Omental fat pad (tissue), 4 donors: ENCODE results near the gene SNAI3. TPM values are rescaled to one million over a fixed set of nuclear protein-coding genes. Genes with fewer than 3 reads are reported as not detected.
A peak's percentile ranks its signal among the peaks of the same experiment; 100 is the strongest.

Experiments used
- ATAC-seq: fragments of 150-250 bp; one replicate; pipeline ENCODE4 v1.9.1; 2016; ENCODE audit warnings: mild to moderate bottlenecking, moderate library complexity; ENCODE audit not compliant: low FRiP score
- DNase-seq: peaks from one replicate; pipeline ENCODE4 v3.0.0-alpha.2; 2019; ENCODE audit warnings: low spot score
- total RNA-seq, 4 donors: library from RNA; depleted of rRNA; stranded (reverse); fragments of >200 nt; gene quantifications; one replicate each; pipeline ENCODE4 v1.1.0, GENCODE V29; 2016
- TF ChIP-seq, protein P1 (sequence below), 3 donors: fragments of 450-650 bp; IDR thresholded peaks; one replicate each; pipeline ENCODE4 v1.5.1; 2016 to 2017; ENCODE audit warnings: antibody characterized with exemption in 3 of 3, mild to moderate bottlenecking in 3 of 3, moderate library complexity in 2 of 3

The SNAI3 gene
- total RNA-seq, 4 donors from 2014 or later: 0.37 to 2.3 (median 0.99) TPM

GRCh38 chr16:88710556-88710955 lies 24.2 kb upstream of the SNAI3 start:
- no peak for ATAC-seq
- TF ChIP-seq, protein P1, sequence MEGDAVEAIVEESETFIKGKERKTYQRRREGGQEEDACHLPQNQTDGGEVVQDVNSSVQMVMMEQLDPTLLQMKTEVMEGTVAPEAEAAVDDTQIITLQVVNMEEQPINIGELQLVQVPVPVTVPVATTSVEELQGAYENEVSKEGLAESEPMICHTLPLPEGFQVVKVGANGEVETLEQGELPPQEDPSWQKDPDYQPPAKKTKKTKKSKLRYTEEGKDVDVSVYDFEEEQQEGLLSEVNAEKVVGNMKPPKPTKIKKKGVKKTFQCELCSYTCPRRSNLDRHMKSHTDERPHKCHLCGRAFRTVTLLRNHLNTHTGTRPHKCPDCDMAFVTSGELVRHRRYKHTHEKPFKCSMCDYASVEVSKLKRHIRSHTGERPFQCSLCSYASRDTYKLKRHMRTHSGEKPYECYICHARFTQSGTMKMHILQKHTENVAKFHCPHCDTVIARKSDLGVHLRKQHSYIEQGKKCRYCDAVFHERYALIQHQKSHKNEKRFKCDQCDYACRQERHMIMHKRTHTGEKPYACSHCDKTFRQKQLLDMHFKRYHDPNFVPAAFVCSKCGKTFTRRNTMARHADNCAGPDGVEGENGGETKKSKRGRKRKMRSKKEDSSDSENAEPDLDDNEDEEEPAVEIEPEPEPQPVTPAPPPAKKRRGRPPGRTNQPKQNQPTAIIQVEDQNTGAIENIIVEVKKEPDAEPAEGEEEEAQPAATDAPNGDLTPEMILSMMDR (IDR thresholded peaks at IDR 0.05): no peak
- DNase-seq: no peak

DNA sequence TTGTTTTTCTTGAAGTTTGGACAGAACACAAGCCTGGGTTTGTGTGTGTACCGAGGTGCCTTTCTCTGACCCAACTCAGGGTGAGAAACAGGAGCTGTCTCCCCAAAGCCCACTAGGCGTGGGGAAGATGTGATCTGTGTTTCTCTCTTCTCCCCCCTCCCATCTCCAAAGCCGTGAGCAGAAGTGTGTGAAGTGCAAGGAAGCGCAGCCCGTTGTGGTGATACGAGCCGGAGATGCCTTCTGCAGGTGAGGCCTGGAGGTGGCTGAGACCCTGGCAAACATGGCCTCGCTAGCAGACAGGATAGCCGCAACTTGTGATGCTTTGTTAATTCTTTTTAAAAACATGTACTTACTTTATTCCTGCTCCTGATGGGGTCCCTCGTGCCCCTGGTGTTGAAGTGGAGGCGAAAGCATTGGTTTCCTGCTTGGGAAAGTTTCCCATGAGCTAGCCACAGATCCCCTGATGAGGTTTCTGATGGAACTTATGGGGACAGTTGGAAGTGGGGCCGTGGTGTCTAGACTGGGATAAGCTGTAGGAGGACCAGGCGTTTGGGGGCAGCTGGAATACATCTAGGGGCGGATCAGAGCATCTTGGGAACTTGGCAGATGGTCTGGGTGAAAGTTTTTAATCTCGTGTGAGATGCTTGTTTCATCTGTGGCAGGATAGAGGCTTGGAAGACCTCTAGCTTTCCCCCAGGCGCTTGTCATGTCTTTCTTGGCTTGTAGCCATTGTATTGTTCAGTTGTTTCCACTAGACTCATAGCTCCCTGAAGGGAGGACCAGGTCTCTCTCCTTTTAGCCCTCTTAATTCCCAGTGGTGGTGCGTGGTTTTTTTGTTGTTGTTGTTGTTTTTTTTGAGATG lies 20.9 kb upstream of the SNAI3 start:
- DNase-seq: no peak
- no peak for ATAC-seq
- TF ChIP-seq, protein P1 (IDR thresholded peaks at IDR 0.05): no peak

DNA sequence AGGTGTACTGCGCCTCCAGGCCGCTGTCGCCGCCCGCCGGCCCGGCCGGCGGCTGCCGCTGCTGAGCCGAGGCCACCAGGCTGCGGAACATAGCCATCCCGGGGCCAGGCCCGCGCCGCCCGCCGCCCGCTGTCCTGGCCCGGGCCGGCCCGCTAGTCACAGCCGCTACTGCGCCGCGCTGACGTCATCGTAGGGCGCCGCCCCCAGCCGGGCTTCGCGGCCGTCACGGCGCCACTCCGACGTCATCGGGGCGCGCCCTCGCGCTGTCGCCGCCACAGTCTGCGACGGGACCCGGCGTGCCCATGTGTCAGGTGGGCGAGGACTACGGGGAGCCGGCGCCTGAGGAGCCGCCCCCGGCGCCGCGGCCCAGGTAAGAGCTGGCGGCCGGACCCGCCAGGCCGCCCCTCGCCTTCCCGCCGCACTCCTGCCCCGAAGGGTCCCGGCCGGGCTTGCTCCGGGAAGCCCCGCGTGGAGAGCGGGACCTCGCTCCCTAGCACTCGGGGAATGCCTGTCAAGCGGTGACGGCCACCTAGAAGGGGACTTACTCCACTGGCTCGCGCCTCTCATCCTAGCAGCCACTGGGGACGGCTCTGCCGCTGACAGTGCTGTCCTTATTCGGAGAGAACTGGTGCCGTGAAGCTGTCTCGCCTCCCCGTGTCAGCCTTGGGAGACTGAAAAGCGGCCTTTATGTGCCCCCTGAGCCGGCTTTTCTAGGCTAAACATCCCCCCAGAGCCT lies 20.1 kb upstream of the SNAI3 start, which contains the start of the genes CTU2 and RNF166:
TSS of gene CTU2 (plus strand) at position 275 of the 736 bp plus-strand sequence. CDS start at position 303, 28 bp downstream.
TSS of gene RNF166 (minus strand) at position 180 of the 736 bp plus-strand sequence. CDS start at position 97, 83 bp downstream.
- DNase-seq (peak; percentile 74), ATAC-seq (peak; percentile 83)
- TF ChIP-seq, protein P1 (IDR thresholded peaks at IDR 0.05): no peak

- TF ChIP-seq, protein P1 (IDR thresholded peaks at IDR 0.05): no peak
- no peak for DNase-seq
- ATAC-seq: peak; percentile 21
Measured at GRCh38 chr16:88705801-88706228, 19.5 kb upstream of the SNAI3 start.

DNA sequence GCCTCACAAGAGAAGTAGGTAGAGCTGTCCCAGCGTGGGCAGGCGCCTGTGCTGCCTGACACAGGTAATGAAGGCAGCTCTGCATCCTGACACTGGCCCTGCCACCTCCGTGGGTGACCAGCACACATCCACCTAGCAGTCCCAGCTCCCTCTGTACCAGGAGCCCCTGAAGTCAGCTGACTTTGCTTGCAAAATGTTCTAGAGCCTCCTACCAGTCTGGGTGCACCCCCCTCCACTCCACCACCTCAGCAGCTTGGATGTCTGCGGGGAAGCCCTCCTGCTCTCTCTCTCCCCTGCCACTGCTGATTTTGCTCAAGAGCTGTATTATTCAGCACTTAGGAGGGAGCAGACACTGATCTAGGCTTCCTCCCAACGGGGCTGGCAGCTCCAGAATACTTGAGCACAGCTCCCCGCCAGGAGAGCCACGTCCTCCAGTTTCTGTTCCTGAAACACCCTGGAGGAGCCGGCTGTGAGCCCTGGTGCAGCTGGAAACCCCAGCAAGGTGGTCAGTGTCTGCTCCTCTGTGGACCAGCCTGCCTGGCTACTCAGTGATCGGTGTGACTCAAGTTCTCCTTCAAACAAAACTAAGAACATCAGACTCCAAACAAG lies 18.9 kb upstream of the SNAI3 start:
- ATAC-seq: no peak
- TF ChIP-seq, protein P1 (IDR thresholded peaks at IDR 0.05): no peak
- DNase-seq: no peak

DNA sequence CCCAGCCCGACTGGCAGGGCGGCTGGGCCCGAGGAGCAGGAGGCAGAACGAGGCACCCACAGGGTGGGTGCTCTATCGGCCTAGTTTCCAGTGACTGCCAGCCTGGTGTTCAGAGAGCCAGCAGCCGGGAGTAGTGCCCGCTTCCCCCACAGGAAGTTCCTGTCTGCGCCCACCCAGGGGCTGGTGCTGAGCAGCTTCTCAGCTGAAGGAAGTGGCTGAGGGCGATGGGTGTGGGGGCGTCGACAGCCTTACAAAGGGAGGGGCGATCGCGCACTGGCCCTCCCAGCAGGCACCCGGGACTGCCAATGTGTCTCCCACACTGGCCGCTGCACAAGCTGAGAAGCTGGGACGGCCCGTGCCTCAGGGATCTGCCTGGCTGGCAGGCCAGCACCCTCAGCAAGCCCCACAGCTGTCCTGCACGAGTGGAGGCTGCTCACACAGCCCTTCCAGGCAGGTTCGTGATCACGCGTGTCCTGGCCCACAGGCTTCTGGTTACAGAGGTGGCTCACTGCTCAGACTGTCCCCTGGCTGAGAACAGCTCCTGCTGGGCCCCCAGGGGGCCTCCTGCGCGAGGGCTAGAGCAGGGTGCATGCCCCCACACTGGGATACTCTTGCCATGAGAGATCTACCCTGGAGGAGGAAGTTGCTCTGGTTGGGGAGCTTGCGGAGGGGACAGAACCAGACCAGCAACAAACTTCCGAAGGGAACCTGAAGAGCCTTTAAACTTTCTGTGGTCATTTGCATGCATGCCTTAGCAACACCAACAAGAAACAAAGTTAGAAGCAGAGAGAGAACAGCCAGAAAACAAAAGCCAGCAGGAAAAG lies 17.4 kb upstream of the SNAI3 start:
- no peak for ATAC-seq
- no peak for DNase-seq
- TF ChIP-seq, protein P1 (IDR thresholded peaks at IDR 0.05): no peak
